HEK293 (cell line): ENCODE results near the gene SHLD2.
"Not testable (repeated sequence)": the region's sequence is repeated elsewhere in the genome, so short reads cannot be mapped to it uniquely, and the experiment has no call there.

Source experiments
- GLI4 ChIP-seq: fragments of 450-650 bp; formaldehyde crosslinking; IDR thresholded peaks from 2 replicates; pipeline ENCODE4 v1.5.1; 2016; ENCODE audit warnings: missing biosample characterization, missing genetic modification characterization
- YY1 ChIP-seq: fragments of 450-650 bp; formaldehyde crosslinking; IDR thresholded peaks from 2 replicates; pipeline ENCODE4 v1.5.1; 2018; ENCODE audit warnings: missing biosample characterization, missing genetic modification characterization
- ZNF423 ChIP-seq: fragments of 450-650 bp; formaldehyde crosslinking; IDR thresholded peaks from 2 replicates; pipeline ENCODE4 v1.5.1; 2016; ENCODE audit warnings: missing biosample characterization, missing genetic modification characterization
- ZSCAN16 ChIP-seq: fragments of 450-650 bp; formaldehyde crosslinking; IDR thresholded peaks from 2 replicates; pipeline ENCODE4 v1.5.1; 2016; ENCODE audit warnings: missing biosample characterization, missing genetic modification characterization
- TF ChIP-seq, protein P1 (sequence below): fragments of 450-650 bp; formaldehyde crosslinking; IDR thresholded peaks from 2 replicates; pipeline ENCODE4 v1.5.1; 2016; ENCODE audit warnings: missing biosample characterization, missing genetic modification characterization
- TF ChIP-seq, protein P2 (sequence below): fragments of 450-650 bp; formaldehyde crosslinking; IDR thresholded peaks from 2 replicates; pipeline ENCODE4 v1.5.1; 2016; ENCODE audit warnings: missing biosample characterization, missing genetic modification characterization
- TF ChIP-seq, protein P3 (sequence below): fragments of 450-650 bp; formaldehyde crosslinking; IDR thresholded peaks from 2 replicates; pipeline ENCODE4 v1.5.1; 2016; ENCODE audit warnings: missing biosample characterization, missing genetic modification characterization
- TF ChIP-seq, protein P4 (sequence below): fragments of 450-650 bp; IDR thresholded peaks from 2 replicates; pipeline ENCODE4 v1.5.1; 2018; ENCODE audit warnings: missing biosample characterization, missing genetic modification characterization
- TF ChIP-seq, protein P5 (sequence below): fragments of 450-650 bp; formaldehyde crosslinking; IDR thresholded peaks from 2 replicates; pipeline ENCODE4 v1.5.1; 2016; ENCODE audit warnings: missing biosample characterization, missing genetic modification characterization

DNA sequence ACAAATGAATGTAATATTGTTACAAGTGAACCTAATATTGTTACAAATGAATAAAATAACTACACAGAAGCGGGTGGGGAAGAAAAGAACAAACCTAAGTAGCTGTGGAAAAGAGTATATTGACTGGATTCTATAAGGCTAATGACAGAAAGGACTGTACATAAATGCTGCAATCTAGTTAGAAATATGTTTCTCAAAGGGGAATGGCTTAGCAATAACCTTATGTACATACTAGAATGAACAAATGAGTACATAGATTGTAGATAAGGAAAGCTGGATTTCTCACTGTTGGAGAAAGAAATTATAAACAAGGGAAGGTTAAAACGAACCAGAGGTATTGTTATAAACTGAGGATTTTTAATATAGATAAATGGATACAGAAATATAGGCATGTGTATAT is 68.4 kb downstream of the SHLD2 start:
- TF ChIP-seq, protein P1, sequence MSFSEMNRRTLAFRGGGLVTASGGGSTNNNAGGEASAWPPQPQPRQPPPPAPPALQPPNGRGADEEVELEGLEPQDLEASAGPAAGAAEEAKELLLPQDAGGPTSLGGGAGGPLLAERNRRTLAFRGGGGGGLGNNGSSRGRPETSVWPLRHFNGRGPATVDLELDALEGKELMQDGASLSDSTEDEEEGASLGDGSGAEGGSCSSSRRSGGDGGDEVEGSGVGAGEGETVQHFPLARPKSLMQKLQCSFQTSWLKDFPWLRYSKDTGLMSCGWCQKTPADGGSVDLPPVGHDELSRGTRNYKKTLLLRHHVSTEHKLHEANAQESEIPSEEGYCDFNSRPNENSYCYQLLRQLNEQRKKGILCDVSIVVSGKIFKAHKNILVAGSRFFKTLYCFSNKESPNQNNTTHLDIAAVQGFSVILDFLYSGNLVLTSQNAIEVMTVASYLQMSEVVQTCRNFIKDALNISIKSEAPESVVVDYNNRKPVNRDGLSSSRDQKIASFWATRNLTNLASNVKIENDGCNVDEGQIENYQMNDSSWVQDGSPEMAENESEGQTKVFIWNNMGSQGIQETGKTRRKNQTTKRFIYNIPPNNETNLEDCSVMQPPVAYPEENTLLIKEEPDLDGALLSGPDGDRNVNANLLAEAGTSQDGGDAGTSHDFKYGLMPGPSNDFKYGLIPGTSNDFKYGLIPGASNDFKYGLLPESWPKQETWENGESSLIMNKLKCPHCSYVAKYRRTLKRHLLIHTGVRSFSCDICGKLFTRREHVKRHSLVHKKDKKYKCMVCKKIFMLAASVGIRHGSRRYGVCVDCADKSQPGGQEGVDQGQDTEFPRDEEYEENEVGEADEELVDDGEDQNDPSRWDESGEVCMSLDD (tag by site-specific recombination): not testable (repeated sequence)
- TF ChIP-seq ZSCAN16 (tag by site-specific recombination); ZNF423 (tag by site-specific recombination); GLI4; YY1: not testable (repeated sequence)
- TF ChIP-seq, protein P2, sequence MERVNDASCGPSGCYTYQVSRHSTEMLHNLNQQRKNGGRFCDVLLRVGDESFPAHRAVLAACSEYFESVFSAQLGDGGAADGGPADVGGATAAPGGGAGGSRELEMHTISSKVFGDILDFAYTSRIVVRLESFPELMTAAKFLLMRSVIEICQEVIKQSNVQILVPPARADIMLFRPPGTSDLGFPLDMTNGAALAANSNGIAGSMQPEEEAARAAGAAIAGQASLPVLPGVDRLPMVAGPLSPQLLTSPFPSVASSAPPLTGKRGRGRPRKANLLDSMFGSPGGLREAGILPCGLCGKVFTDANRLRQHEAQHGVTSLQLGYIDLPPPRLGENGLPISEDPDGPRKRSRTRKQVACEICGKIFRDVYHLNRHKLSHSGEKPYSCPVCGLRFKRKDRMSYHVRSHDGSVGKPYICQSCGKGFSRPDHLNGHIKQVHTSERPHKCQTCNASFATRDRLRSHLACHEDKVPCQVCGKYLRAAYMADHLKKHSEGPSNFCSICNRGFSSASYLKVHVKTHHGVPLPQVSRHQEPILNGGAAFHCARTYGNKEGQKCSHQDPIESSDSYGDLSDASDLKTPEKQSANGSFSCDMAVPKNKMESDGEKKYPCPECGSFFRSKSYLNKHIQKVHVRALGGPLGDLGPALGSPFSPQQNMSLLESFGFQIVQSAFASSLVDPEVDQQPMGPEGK (tag by site-specific recombination): not testable (repeated sequence)
- TF ChIP-seq, protein P3, sequence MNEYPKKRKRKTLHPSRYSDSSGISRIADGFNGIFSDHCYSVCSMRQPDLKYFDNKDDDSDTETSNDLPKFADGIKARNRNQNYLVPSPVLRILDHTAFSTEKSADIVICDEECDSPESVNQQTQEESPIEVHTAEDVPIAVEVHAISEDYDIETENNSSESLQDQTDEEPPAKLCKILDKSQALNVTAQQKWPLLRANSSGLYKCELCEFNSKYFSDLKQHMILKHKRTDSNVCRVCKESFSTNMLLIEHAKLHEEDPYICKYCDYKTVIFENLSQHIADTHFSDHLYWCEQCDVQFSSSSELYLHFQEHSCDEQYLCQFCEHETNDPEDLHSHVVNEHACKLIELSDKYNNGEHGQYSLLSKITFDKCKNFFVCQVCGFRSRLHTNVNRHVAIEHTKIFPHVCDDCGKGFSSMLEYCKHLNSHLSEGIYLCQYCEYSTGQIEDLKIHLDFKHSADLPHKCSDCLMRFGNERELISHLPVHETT: not testable (repeated sequence)
- TF ChIP-seq, protein P4, sequence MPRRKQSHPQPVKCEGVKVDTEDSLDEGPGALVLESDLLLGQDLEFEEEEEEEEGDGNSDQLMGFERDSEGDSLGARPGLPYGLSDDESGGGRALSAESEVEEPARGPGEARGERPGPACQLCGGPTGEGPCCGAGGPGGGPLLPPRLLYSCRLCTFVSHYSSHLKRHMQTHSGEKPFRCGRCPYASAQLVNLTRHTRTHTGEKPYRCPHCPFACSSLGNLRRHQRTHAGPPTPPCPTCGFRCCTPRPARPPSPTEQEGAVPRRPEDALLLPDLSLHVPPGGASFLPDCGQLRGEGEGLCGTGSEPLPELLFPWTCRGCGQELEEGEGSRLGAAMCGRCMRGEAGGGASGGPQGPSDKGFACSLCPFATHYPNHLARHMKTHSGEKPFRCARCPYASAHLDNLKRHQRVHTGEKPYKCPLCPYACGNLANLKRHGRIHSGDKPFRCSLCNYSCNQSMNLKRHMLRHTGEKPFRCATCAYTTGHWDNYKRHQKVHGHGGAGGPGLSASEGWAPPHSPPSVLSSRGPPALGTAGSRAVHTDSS: not testable (repeated sequence)
- TF ChIP-seq, protein P5, sequence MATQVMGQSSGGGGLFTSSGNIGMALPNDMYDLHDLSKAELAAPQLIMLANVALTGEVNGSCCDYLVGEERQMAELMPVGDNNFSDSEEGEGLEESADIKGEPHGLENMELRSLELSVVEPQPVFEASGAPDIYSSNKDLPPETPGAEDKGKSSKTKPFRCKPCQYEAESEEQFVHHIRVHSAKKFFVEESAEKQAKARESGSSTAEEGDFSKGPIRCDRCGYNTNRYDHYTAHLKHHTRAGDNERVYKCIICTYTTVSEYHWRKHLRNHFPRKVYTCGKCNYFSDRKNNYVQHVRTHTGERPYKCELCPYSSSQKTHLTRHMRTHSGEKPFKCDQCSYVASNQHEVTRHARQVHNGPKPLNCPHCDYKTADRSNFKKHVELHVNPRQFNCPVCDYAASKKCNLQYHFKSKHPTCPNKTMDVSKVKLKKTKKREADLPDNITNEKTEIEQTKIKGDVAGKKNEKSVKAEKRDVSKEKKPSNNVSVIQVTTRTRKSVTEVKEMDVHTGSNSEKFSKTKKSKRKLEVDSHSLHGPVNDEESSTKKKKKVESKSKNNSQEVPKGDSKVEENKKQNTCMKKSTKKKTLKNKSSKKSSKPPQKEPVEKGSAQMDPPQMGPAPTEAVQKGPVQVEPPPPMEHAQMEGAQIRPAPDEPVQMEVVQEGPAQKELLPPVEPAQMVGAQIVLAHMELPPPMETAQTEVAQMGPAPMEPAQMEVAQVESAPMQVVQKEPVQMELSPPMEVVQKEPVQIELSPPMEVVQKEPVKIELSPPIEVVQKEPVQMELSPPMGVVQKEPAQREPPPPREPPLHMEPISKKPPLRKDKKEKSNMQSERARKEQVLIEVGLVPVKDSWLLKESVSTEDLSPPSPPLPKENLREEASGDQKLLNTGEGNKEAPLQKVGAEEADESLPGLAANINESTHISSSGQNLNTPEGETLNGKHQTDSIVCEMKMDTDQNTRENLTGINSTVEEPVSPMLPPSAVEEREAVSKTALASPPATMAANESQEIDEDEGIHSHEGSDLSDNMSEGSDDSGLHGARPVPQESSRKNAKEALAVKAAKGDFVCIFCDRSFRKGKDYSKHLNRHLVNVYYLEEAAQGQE (tag by site-specific recombination): not testable (repeated sequence)
